Neural progenitor cell (in vitro differentiated cells): ENCODE results near the gene ANKRD6. TPM values are rescaled to one million over a fixed set of nuclear protein-coding genes. Genes with fewer than 3 reads are reported as not detected.

Source experiments
- DNase-seq: peaks from one replicate; pipeline ENCODE4 v3.0.0-alpha.2; 2016; ENCODE audit warnings: low spot score
- H2AFZ ChIP-seq: fragments of 200-600 bp; sonication (generic); replicated peaks from 2 replicates; pipeline ENCODE4 v1.6.1; 2016; ENCODE audit warnings: antibody characterized with exemption
- H3F3A ChIP-seq: fragments of 200-600 bp; sonication (generic); 2 replicates; pipeline ENCODE4 v1.6.1; 2016; ENCODE audit warnings: antibody characterized with exemption, low read depth
- H3K27ac ChIP-seq: fragments of 200-600 bp; sonication (generic); 2 replicates; pipeline ENCODE4 v1.5.1; 2016; ENCODE audit warnings: mild to moderate bottlenecking
- H3K27me3 ChIP-seq: fragments of 200-600 bp; sonication (generic); 2 replicates; pipeline ENCODE4 v1.6.1; 2016; ENCODE audit warnings: mild to moderate bottlenecking, moderate library complexity
- H3K36me3 ChIP-seq: fragments of 200-600 bp; sonication (generic); 2 replicates; pipeline ENCODE4 v1.5.1; 2016
- H3K4me1 ChIP-seq: fragments of 200-600 bp; sonication (generic); 2 replicates; pipeline ENCODE4 v1.6.1; 2016; ENCODE audit warnings: mixed run types
- H3K4me2 ChIP-seq: fragments of 200-600 bp; sonication (generic); 2 replicates; pipeline ENCODE4 v1.6.1; 2016
- H3K4me3 ChIP-seq: fragments of 200-600 bp; sonication (generic); 2 replicates; pipeline ENCODE4 v1.5.1; 2016
- H3K79me2 ChIP-seq: fragments of 200-600 bp; sonication (generic); 2 replicates; pipeline ENCODE4 v1.6.1; 2016; ENCODE audit warnings: low read depth
- H3K9ac ChIP-seq: fragments of 200-600 bp; sonication (generic); 2 replicates; pipeline ENCODE4 v1.6.1; 2016
- H3K9me3 ChIP-seq: fragments of 200-600 bp; sonication (generic); 2 replicates; pipeline ENCODE4 v1.5.1; 2016; ENCODE audit warnings: low read depth
- H4K20me1 ChIP-seq: fragments of 200-600 bp; sonication (generic); 2 replicates; pipeline ENCODE4 v1.6.1; 2016; ENCODE audit warnings: low read depth
- H3K27ac Mint-ChIP-seq: 3 replicates; pipeline ENCODE4 v1.8.0; 2021; ENCODE audit warnings: mixed read lengths
- H3K27me3 Mint-ChIP-seq: 2 replicates; pipeline ENCODE4 v1.8.0; 2022; ENCODE audit warnings: low read depth, mild to moderate bottlenecking, inconsistent platforms, moderate library complexity, mixed read lengths; ENCODE audit not compliant: insufficient read depth
- H3K36me3 Mint-ChIP-seq: 3 replicates; pipeline ENCODE4 v1.8.0; 2021; ENCODE audit warnings: mixed read lengths
- H3K4me1 Mint-ChIP-seq: 3 replicates; pipeline ENCODE4 v1.8.0; 2021; ENCODE audit warnings: mixed read lengths
- H3K4me3 Mint-ChIP-seq: 3 replicates; pipeline ENCODE4 v1.8.0; 2021; ENCODE audit warnings: mild to moderate bottlenecking, moderate library complexity, mixed read lengths
- H3K9me3 Mint-ChIP-seq: 3 replicates; pipeline ENCODE4 v1.8.0; 2020; ENCODE audit warnings: mixed read lengths
- CTCF ChIP-seq: fragments of 200-600 bp; sonication (generic); IDR thresholded peaks from 2 replicates; pipeline ENCODE4 v1.5.1; 2017; ENCODE audit warnings: antibody characterized with exemption, mild to moderate bottlenecking
- EZH2 ChIP-seq: fragments of 200-600 bp; sonication (generic); IDR thresholded peaks from 2 replicates; pipeline ENCODE4 v1.6.1; 2017; ENCODE audit warnings: antibody characterized with exemption, mild to moderate bottlenecking, moderate library complexity
- EZH2phosphoT487 ChIP-seq: fragments of 200-600 bp; sonication (generic); IDR thresholded peaks from 2 replicates; pipeline ENCODE4 v1.6.1; 2017; ENCODE audit warnings: antibody characterized with exemption
- total RNA-seq: library from RNA; depleted of rRNA; stranded (reverse); fragments of >200 nt; gene quantifications from 2 replicates; pipeline ENCODE4 v1.2.3, GENCODE V29; 2015; ENCODE audit warnings: low replicate concordance

Gene ANKRD6
- total RNA-seq, 1 donor from 2014 or later = 36.3 TPM

- no peaks in the 10 kb centered on the region for H3K9me3 Mint-ChIP-seq
- no peak overlapping the region for H3K27ac Mint-ChIP-seq
- no peak overlapping the region for H3K4me3 Mint-ChIP-seq
Measured at GRCh38 chr6:89615882-89616281, 182.9 kb downstream of the ANKRD6 start.

GRCh38 chr6:89616531-89616930, 183.6 kb downstream of the ANKRD6 start:
- Histone ChIP-seq H3F3A (no peaks in the 10 kb centered on the region), H3K4me3 (no peak overlapping the region), H3K9ac (no peak overlapping the region), H3K27me3 (no peaks in the 10 kb centered on the region), H3K27ac (no peak overlapping the region), H3K4me1 (peaks cover 12% of the 10 kb centered on the region), H4K20me1 (no peaks in the 10 kb centered on the region), H3K79me2 (no peaks in the 10 kb centered on the region), H2AFZ (no peak overlapping the region), H3K9me3 (no peaks in the 10 kb centered on the region), H3K36me3 (no peaks in the 10 kb centered on the region), H3K4me2 (no peak overlapping the region)
- TF ChIP-seq CTCF (no peak), EZH2 (no peak), EZH2phosphoT487 (no peak)
- DNase-seq = no peak
- H3K27ac Mint-ChIP-seq = no peak overlapping the region
- no peak overlapping the region for H3K4me3 Mint-ChIP-seq
- peaks cover 5% of the 10 kb centered on the region for H3K27me3 Mint-ChIP-seq
- H3K4me1 Mint-ChIP-seq = peaks cover 13% of the 10 kb centered on the region
- H3K36me3 Mint-ChIP-seq = peaks cover 17% of the 10 kb centered on the region
- no peaks in the 10 kb centered on the region for H3K9me3 Mint-ChIP-seq

More at GRCh38 chr6:89615882-89616281, 182.9 kb downstream of the ANKRD6 start:
- Histone ChIP-seq H3K4me1 (peaks cover 12% of the 10 kb centered on the region), H3K4me2 (no peak overlapping the region), H3K79me2 (no peaks in the 10 kb centered on the region), H3K4me3 (no peak overlapping the region), H3K9me3 (no peaks in the 10 kb centered on the region), H3K36me3 (no peaks in the 10 kb centered on the region), H4K20me1 (no peaks in the 10 kb centered on the region), H3K27me3 (no peaks in the 10 kb centered on the region), H2AFZ (no peak overlapping the region), H3K9ac (no peak overlapping the region), H3F3A (no peaks in the 10 kb centered on the region), H3K27ac (no peak overlapping the region)
- peaks cover 13% of the 10 kb centered on the region for H3K4me1 Mint-ChIP-seq
- H3K27me3 Mint-ChIP-seq = peaks cover 5% of the 10 kb centered on the region
- DNase-seq = no peak
- peaks cover 12% of the 10 kb centered on the region for H3K36me3 Mint-ChIP-seq
- TF ChIP-seq EZH2phosphoT487 (no peak), EZH2 (no peak), CTCF (no peak)

- TF ChIP-seq CTCF (no peak), EZH2phosphoT487 (no peak), EZH2 (no peak)
- no peak overlapping the region for H3K4me2 ChIP-seq
- H3K4me3 ChIP-seq = no peak overlapping the region
- H3K27ac Mint-ChIP-seq = no peak overlapping the region
- no peaks in the 10 kb centered on the region for H3F3A ChIP-seq
- no peaks in the 10 kb centered on the region for H3K36me3 ChIP-seq
- H3K27me3 Mint-ChIP-seq = peaks cover 6% of the 10 kb centered on the region
- H3K9me3 ChIP-seq = no peaks in the 10 kb centered on the region
- H2AFZ ChIP-seq = no peak overlapping the region
- H3K36me3 Mint-ChIP-seq = peaks cover 15% of the 10 kb centered on the region
- H3K27me3 ChIP-seq = no peaks in the 10 kb centered on the region
- no peak overlapping the region for H3K27ac ChIP-seq
- no peak for DNase-seq
- no peaks in the 10 kb centered on the region for H3K79me2 ChIP-seq
- H3K4me1 ChIP-seq = peaks cover 3% of the 10 kb centered on the region
- no peak overlapping the region for H3K4me3 Mint-ChIP-seq
- no peaks in the 10 kb centered on the region for H3K9me3 Mint-ChIP-seq
- H4K20me1 ChIP-seq = no peaks in the 10 kb centered on the region
- peaks cover 7% of the 10 kb centered on the region for H3K4me1 Mint-ChIP-seq
- no peak overlapping the region for H3K9ac ChIP-seq
Measured at GRCh38 chr6:89618026-89618425, 185.1 kb downstream of the ANKRD6 start.
